Measurements from ENCODE around the gene KRT80.
A peak's percentile ranks its signal among the peaks of the same experiment; 100 is the strongest.

The KRT80 gene

DNA sequence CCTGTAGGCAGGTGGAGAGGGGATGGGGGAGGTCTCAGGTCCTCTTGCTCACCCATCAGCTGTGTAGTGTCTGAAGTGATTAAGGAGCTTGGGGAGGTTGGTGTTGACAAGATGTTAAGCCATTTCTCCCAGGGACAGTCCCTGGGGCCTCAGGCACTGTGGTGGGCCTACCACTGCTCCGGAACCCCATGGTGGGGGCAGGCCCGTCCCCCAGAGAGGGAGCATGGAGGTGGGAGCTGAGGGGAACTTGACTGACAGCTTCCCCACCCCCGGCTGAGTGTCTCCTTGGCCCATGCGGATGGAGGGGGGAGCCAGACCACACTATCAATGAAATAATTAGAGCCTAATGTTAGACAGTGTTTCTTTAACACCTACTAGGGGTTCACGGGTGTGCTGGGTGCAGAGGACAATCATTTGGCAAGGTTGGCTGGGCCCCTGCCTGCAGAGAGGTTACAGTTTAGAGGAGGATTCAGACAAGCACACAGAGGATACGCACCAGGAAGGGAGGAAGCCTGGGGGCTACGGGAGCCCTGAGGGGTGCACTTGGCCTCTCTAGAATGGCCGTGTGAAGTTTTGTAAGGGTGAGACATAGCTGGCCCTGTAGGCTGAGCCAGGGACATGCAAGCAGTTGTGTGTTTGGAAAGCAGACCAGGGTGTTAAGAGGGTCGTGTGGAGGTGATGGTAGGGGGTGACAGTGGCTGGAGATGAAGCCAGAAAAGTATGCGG is 19.3 kb upstream of the KRT80 start:
- no peak for DNase-seq

DNA sequence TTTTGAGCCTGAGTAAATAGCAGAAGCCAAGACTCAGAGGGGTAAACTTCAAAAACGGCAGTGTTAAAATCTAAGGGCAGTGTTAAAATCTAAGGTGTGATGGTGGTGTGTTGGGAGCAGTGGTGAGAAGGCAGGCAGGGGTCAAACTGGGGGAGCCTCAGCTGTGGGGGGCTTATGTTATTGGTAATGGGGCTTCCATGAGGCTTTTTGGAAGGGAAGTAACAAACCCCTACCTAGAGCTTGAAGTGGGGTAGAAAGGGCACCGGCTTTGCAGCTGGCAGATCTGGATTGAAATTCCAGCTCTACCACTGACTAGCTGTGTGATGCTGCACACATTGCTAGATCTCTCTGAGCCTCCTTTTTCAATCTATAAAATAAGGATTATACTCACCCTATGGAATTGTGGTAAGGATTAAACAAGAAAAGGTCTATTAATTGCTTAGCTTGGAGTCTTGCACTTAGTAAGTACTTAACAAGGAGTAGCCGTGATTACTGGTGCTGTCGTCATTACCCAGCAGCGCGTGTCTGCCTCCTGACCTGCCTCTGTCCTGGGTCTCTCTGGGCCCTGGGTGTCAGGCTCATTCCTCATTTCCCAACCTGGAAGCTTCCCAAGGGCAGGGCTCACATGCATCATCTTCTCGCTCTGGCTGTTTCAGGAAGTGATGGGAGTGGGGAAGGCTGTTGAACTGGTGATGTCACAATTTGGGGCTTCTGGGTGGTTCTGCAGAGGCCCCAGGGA is 18.5 kb upstream of the KRT80 start:
- DNase-seq, result no peak

DNA sequence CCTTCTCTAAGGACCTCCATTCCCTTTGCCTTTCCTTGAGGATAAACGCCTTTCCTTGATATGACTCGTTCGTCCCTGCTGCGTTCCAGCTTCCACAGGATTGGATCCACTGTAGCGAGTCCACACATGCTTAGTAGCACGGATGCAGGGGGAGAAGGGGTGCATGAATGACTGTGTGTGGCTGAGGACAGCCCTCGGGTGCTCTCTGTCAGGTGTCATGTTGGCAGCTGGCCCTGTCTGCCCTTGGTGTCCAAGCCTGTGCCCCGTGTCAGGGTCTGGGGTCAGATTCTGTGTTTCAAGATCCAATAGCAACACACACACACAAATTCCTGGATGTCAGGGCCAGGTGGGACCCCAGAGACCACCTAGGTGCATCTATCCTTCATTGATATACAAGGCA is 17.5 kb upstream of the KRT80 start:
- no peak for DNase-seq

DNA sequence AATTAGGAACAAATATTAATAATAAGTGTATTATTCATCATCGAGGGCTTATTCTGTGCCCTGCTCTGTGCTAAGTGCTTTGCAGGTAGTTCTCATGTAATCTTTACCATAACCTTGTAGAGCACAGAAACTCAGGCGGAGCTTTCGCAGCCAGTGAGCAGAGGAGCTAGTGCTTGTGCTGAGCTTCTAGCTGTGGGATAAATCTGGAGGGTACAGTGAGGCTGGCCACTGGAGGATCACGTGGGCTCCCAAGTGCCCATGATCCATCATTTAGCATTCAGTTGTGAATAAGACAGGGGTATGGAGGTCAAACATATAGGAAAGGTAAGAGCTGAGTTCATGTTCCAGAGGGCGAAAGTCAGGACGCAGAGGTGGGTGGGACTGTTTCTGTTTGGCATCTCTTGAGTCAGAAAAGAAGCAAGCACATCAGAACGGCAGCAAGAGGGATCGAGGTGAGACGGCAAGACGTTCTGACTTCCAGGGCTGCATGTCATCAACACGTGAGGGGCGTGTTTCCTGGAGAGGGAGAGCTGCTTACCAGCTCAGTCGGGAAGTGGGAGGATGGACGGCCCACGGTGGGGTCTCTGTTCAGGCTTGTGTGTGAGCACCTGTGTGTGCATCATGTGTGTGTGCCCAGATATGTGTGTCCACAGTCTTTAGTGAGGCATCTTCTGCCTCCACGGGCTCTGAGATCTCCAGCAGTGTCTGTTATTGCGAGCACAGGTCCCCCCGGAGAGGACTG is 16.8 kb upstream of the KRT80 start:
- no peak for DNase-seq

DNA sequence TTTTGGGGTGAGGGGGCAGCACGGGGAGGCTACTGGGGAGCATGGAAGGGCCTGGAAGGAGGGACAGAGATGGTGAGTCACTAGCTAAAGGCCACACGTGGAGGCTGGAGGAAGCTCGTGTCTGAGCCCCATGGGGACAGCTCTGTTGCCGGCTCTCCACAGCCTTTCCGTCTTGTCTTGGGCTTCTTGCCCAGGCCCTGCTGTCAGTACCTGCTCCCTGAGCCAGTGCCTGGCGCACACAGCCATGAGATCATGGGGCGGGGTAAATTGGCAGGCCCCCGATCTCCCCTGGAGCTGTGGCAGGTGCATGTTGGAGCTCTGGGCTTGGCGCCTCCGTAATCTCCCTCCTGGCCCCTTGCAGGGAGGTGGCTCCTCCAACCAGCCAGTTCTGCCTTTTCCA is 16.1 kb upstream of the KRT80 start:
- DNase-seq, result no peak

DNA sequence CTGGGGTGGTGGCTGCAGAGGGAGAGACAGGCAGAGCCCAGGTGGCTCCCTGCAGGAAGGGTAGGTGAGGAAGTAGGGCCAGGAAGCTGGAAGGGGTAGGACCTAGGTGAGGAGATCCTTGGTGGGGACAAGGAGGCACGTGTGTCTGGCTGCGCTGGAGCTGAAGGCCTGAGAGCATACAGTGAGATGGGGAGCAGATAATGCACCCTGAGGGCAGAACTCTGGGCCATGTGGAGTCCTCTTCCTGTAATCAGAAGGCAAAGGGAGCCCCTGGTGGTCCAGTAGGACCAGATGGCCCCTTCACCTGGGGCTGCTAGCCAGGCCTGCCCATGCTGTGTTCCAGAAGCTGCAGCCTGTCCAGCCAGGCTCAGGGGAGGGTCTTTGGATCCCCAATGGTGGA is 15.3 kb upstream of the KRT80 start:
- DNase-seq, result no peak

DNA sequence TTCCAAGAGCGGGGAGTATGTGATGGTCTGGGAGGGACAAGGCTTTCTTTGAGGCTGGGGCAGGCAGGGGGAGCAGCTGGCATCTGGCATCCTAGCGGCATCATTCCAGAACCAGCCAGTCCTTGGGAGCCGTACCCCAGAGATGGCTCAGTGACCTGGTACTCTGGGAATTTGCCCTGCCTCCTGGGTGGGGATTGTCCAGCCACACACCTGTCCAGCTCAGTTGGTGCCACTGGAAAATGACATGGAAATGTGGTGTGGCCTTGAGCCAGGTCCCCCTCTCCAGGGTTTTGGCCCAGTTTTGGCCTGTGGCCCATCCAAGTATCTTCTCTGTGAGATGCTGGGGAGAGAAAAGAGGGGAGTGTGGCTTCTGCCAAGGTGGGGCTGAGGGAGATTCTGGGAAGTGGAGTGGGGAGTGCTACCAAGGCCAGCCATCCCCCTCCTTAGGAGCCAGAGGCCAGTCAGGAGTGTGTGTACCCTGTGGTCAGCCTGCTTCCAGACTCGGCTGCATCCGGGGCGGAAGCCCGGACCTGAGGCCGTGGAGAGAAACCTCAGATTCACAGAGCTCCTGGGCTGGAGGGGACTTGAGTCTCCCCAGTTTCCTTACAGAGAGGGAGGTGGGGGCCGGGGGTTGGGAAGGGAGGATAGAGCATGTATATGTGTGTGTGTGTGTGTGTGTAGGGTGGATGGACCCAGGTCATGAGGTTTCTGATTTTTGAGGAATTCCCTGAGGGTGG is 14.7 kb upstream of the KRT80 start:
- no peak for DNase-seq

DNA sequence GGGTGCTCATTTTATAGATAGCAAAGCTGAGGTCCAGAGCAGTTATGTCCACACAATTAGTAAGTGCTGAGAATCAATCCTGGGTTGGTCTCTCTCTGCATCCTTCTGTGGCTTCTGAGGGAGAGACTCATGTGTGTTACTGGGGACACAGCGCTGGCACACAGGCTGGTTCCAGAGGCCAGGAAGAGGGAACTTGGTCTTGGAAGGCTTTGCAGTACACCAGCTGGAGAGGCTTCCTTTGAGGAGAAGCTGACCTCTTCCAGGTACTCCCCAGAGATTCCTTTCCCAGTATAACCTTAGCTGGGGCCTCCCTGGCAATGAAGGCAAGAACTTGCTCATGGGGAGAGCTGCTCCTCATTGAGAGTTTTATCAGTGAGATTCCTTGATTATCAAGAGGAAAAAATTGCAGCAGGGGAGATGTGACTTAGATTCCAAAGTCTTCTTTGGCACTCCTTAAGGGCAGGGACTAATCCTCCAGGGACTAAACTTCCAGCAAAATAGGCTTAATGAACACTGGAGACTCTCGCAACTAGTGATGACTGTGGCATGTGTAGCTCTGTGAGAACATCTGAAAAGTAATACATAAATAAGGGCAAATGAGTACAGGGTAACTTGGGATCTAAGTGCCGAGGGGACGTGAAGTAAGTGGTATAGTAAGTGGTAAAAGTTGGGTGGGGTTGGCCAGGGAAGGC is 13.9 kb upstream of the KRT80 start:
- no peak for DNase-seq

DNA sequence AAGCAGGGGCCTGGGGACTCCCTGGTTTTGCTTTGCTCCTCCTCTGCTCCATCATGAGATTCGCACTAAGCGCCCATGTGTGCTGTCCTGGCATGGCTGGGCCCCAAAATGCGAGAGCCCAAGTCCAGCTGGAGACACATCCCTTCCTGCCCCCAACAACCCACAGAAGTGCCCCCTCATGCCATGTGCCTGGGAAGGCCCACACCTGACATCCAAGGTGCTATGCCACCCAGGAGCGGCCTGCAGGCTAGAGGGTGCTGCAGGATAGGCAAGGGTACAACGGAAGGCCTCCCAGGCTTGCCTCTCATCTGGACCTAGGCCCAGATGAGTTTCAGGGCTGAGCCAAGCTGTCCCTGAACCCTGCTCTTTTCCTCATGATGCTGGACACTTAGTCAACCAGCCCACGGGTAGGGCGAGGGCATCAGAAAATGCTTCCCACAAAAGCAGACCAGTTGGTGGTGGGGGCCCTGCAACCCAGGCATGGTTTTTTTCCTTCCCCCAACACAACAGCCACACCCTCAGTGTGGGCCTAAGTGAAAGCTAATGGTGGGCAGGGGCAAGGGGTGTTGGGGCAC is 13.2 kb upstream of the KRT80 start:
- no peak for DNase-seq

DNA sequence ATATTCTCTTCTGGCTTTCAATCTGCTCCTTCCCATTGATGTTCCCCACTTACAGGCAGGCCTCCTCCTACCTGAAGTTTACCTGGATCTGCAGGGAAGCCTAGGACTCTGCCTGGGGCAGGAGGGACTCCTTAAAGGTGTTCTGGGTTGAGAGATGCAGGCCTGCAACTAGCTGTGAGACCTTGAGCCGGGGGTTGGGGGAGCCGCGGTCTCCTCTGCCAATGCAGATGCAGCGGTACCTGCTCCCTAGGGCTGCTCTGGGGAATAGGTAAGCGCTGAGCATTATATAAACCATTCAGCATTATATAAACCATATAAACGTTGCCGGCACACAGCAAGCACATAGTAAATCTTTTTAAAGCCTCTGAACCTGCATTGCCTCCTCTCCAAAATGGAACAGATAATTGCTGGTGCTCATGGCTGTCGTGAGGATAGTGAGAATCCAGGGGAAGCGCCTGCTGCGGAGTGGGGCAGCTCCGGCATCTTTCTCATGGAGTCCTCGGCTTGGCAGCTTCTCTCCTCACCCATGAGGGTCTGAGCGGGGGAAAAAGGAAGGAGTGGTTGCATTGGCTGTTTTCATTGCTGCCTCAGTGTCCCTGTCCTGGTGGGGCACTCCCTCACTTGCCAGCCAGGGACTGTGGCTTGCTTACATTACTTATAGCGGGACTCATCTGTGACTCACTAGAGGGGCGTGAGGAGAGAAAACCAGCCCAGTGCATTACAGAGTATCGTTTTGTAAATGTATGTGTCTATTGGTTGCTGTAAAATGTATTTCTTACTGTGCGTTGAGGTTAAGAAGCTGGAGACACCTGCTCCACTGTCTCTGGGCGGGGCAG is 12.5 kb upstream of the KRT80 start:
- DNase-seq, result no peak

DNA sequence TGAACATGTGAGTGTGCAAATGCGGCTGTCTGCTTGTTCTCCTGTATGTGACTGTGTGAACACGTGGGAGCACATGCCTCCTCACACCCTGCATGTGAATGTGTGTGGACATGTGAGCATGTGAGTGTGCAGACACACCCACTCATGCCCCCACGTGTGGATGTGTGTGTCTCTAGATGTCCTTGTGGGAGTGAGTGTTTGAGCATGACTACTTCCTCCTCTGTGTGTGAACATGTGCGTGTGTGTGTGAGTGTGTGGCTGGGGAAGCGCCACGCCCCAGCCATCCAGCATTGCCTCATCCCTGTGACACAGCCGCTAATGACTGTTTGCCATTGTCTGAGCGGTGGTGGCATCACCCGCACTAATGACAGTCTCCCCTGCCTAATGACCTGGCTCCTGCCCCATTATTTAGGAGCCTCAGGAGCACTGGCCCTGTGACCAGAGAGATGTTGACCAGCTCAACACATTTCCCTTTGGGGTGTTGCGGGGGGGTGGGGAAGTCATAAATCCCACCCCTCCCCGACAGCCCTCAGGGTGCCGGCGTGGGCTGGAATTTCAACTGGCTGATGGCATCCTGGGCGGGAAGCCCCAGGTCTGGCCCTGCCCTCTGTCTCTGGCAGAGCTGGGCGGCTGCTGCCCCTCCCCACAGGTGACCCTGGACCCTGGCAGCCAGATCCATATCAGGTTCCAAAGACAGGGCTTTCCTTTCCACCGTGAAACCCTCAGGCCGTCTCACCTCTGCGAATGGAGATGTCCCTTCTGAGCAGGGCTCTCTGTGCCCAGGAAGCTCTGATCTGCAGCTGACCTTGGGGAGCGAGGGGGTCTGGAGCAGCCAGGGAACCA is 11.5 kb upstream of the KRT80 start:
- peak in 1 of 5 experiments; percentile 48 for DNase-seq

DNA sequence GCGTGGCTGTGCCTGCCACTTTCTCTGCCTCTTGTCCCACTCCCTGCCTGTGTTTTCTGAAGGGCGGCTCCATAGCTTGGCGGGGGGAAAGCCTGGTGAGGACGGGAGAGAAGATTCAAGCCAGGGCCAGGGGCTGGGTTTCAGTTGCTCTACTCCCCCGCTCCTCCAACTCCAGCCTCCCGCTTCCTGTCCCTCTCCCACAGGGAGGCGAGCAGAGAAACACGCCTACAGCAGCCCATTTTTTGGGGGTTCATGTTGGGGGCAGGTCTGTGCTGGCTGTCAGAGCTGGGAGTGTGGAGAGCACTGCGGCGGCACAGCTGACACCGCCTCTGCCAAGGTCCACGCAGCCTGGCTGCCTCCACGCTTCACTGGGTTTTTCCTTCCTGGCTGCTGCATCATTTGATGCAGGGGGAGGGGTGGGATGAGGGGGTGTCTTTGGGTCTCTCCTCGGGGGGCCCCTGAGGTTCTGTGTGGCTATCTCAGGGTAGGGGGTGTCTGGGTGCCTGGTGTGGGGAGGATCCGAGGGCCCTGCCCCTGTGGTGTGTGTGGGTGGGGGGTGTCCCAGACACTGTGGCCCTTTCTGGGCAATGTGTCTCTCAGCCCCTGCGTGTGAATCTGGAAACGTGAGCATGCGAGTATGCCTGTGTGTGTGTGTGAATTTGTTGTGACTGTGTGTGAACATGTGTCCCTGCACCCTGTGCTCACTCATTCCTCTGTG is 10.7 kb upstream of the KRT80 start:
- DNase-seq, result no peak

DNA sequence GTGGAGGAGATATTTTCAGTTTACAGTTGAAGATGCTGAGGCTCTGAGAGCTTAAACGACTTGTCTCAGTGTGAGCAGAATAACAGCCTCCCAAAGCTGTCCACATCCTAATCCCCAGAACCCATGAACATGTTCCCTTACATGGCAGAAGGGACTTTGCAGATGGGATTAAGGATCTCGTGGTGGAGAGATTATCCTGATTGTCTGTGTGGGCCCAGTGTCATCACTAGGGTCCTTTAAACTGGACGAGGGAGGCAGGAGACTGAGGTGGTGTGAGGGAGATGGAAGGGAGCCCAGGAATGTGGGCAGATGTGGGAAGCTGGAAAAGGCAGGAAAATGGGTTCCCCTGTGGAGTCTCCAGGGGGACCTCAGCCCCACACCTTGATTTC is 9.6 kb upstream of the KRT80 start:
- DNase-seq, result no peak

DNA sequence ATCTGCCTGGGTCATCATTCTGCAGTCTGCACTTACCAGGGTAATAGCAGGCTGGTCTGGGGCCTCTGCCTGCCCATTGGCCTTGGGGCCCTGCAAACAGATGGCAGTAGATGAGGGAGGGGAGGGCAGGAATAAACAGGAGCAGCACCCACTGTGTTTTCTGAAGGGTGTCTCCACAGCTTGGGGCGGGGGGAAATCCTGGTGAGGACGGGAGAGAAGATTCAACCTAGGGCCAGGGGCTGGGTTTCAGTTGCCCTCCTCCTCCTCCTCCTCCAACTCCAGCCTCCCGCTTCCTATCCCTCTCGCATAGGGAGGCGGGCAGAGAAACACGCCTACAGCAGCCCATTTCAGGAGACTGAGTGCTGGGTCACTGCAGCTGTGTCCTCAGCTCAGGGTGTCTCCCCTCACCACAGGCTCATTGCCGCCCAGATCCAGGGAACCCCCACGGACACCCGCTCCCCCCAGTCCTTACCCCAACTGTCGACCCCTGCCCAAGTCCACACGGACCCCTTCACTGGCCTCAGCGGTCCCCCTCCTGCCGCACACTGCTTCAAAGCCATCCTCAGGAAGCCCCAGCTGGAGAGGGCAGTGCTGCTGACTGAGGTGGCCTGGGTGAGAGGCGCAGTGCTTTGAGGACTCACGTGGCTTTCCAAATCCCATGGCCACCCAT is 9.1 kb upstream of the KRT80 start:
- DNase-seq, result no peak

DNA sequence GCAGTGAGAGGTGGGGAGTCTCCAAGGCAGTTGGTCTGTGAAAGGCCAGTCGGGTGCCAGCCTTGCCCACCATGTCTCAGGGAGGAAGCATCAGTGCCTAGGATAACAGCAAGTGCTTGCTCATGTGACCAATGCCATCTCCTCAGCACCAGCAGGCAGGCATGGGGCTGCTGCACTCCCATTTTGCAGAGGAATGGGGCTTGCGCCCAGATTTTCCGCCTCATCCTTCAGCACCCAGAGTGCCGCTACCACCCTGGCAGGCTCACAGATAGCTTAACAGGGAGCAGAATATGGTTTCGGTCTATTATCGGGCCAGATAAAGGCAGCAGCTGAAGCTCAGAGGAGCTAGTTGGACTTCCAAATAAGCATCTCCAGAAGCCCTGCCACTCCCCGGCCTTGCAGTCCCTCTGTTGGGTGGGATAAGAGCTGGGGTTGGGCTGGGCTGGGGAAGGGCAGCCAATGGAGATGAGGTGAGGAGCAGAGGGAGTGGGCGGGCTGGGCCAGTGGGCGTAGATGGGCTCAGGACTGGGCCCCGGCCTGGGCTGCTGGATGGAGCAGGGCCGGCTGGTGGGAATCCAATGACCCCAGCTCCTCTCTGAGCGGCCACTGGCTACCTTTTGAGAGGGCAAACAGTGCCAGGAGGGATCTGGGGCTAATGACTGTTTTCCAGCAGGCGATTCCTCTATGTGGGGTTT is 8.4 kb upstream of the KRT80 start:
- no peak for DNase-seq

DNA sequence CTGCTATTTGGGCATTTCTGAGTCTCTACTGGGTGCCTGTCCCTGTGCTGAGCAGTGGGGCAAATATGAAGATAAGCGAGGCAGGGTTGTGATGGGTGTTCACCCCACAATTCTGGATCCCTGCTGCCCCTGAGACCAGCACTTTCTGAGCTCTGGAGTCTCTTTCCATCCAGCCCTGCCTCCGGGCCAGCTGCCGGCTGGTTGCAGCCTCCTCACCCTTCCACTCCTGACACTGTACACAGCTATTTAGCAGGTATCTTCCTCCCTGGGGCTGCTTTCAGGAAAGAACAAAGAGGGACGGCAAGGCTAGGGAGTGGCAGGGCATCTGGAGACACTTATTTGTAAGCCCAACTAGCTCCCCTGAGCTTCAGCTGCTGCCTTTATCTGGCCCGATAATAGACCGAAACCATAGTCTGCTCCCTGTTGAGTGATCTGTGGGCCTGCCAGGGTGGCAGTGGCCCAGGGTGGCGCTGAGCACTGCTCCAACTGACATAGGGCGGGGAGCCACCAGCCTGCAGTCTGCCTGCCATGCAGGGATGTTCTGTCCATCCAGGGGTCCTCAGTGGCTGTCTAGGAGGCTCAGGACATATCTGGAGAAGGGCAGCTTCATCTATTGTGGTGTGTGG is 7.6 kb upstream of the KRT80 start:
- DNase-seq, result no peak

DNA sequence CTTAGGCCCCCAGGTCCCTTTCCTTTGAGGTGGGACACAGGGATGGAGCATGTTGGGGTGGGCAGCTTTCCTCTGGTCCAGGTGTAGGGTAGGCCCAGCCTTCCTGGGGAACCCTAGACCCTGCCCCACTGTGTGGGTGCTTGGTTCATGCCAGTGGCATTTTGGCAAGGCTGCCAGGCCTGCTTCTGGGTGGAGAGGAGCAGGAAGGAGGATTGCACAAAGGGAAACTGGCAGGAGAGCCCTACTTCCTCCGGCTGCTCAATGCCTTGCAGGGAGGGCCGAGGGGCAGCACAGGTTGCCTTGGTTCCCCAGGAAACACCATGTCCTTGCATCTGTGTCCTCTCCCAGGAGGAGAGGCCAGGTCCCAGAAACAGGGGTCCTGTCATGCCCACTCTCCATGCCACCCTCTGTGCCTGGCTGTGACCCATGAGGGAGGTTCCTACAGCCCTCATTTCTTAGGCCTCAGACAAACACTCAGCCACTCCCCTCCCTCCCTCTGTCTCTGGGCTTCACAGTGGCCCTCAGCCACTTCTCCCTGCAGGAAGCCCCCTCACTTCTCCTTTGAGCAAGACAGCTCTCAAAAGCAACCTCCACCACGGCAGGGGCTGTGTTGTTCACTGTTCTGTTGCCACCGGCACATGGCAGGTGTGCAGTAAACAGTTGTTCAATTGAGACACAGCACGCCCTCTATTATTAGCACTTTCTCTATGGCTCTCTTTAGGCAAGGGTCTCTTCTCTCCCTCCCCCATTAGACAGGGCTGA is 6.8 kb upstream of the KRT80 start:
- DNase-seq, result no peak

All from T-helper 2 cell (primary cell).